ENCODE data around the gene ATP8B2.
"Not testable (repeated sequence)": the region's sequence is repeated elsewhere in the genome, so short reads cannot be mapped to it uniquely, and the experiment has no call there.

ATP8B2 gene

GRCh38 chr1:154335025-154335714 lies 9.8 kb downstream of the ATP8B2 start:
- no peaks in the 10 kb centered on the region for H3K79me2 ChIP-seq (ENCODE audit: control insufficient read depth, insufficient read depth, low read length, unreplicated experiment)
- H3K27me3 ChIP-seq (ENCODE audit: insufficient read depth, low read length): no peaks in the 10 kb centered on the region
- peak overlapping the region; percentile 68 for H3K27ac ChIP-seq (ENCODE audit: low read depth, low read length)
- H3K36me3 ChIP-seq (ENCODE audit: insufficient read depth, low read length): peaks cover 28% of the 10 kb centered on the region
- peaks cover 11% of the 10 kb centered on the region for H3K4me1 ChIP-seq (ENCODE audit: control insufficient read depth, insufficient read depth, low read length, unreplicated experiment)
- H3K4me3 ChIP-seq (ENCODE audit: low read depth, low read length): no peak overlapping the region
- H2AFZ ChIP-seq (ENCODE audit: low read length, unreplicated experiment): no peak overlapping the region

GRCh38 chr1:154337253-154337894 lies 12.0 kb downstream of the ATP8B2 start:
- Histone ChIP-seq H3K79me2 (ENCODE audit: control insufficient read depth, insufficient read depth, low read length, unreplicated experiment) (no peaks in the 10 kb centered on the region), H2AFZ (ENCODE audit: low read length, unreplicated experiment) (no peak overlapping the region), H3K27ac (ENCODE audit: low read depth, low read length) (no peak overlapping the region), H3K4me3 (ENCODE audit: low read depth, low read length) (no peak overlapping the region), H3K4me1 (ENCODE audit: control insufficient read depth, insufficient read depth, low read length, unreplicated experiment) (peaks cover 11% of the 10 kb centered on the region), H3K36me3 (ENCODE audit: insufficient read depth, low read length) (peaks cover 21% of the 10 kb centered on the region), H3K27me3 (ENCODE audit: insufficient read depth, low read length) (no peaks in the 10 kb centered on the region)

GRCh38 chr1:154338875-154339274 lies 13.6 kb downstream of the ATP8B2 start:
- peaks cover 11% of the 10 kb centered on the region for H3K4me1 ChIP-seq (ENCODE audit: control insufficient read depth, insufficient read depth, low read length, unreplicated experiment)
- no peak overlapping the region for H3K27ac ChIP-seq (ENCODE audit: low read depth, low read length)
- H3K4me3 ChIP-seq (ENCODE audit: low read depth, low read length): no peak overlapping the region
- H3K79me2 ChIP-seq (ENCODE audit: control insufficient read depth, insufficient read depth, low read length, unreplicated experiment): no peaks in the 10 kb centered on the region
- H3K36me3 ChIP-seq (ENCODE audit: insufficient read depth, low read length): peaks cover 24% of the 10 kb centered on the region
- no peak overlapping the region for H2AFZ ChIP-seq (ENCODE audit: low read length, unreplicated experiment)
- H3K27me3 ChIP-seq (ENCODE audit: insufficient read depth, low read length): no peaks in the 10 kb centered on the region

- not testable (repeated sequence) for H3K27me3 ChIP-seq (ENCODE audit: insufficient read depth, low read length); H3K4me1 ChIP-seq (ENCODE audit: control insufficient read depth, insufficient read depth, low read length, unreplicated experiment); H3K27ac ChIP-seq (ENCODE audit: low read depth, low read length); H3K79me2 ChIP-seq (ENCODE audit: control insufficient read depth, insufficient read depth, low read length, unreplicated experiment); H2AFZ ChIP-seq (ENCODE audit: low read length, unreplicated experiment); H3K4me3 ChIP-seq (ENCODE audit: low read depth, low read length)
- peaks cover 41% of the 10 kb centered on the region for H3K36me3 ChIP-seq (ENCODE audit: insufficient read depth, low read length)
Observed at GRCh38 chr1:154341366-154341765, 16.0 kb downstream of the ATP8B2 start.

- no peak overlapping the region for H3K27ac ChIP-seq (ENCODE audit: low read depth, low read length)
- no peaks in the 10 kb centered on the region for H3K27me3 ChIP-seq (ENCODE audit: insufficient read depth, low read length)
- H2AFZ ChIP-seq (ENCODE audit: low read length, unreplicated experiment): no peak overlapping the region
- no peak overlapping the region for H3K4me3 ChIP-seq (ENCODE audit: low read depth, low read length)
- H3K79me2 ChIP-seq (ENCODE audit: control insufficient read depth, insufficient read depth, low read length, unreplicated experiment): no peaks in the 10 kb centered on the region
- peaks cover 7% of the 10 kb centered on the region for H3K4me1 ChIP-seq (ENCODE audit: control insufficient read depth, insufficient read depth, low read length, unreplicated experiment)
- peaks cover 42% of the 10 kb centered on the region for H3K36me3 ChIP-seq (ENCODE audit: insufficient read depth, low read length)
Observed at GRCh38 chr1:154342132-154342531, 16.8 kb downstream of the ATP8B2 start.

- Histone ChIP-seq H3K79me2 (ENCODE audit: control insufficient read depth, insufficient read depth, low read length, unreplicated experiment) (no peaks in the 10 kb centered on the region), H2AFZ (ENCODE audit: low read length, unreplicated experiment) (no peak overlapping the region), H3K36me3 (ENCODE audit: insufficient read depth, low read length) (peaks cover 35% of the 10 kb centered on the region), H3K4me1 (ENCODE audit: control insufficient read depth, insufficient read depth, low read length, unreplicated experiment) (peaks cover 12% of the 10 kb centered on the region), H3K27me3 (ENCODE audit: insufficient read depth, low read length) (no peaks in the 10 kb centered on the region), H3K27ac (ENCODE audit: low read depth, low read length) (no peak overlapping the region), H3K4me3 (ENCODE audit: low read depth, low read length) (no peak overlapping the region)
Observed at GRCh38 chr1:154342836-154343472, 17.6 kb downstream of the ATP8B2 start.

GRCh38 chr1:154344977-154345837 lies 19.9 kb downstream of the ATP8B2 start:
- Histone ChIP-seq H3K36me3 (ENCODE audit: insufficient read depth, low read length) (peaks cover 34% of the 10 kb centered on the region; the same call in 1 of the 2 replicates), H3K4me1 (ENCODE audit: control insufficient read depth, insufficient read depth, low read length, unreplicated experiment) (peaks cover 15% of the 10 kb centered on the region), H2AFZ (ENCODE audit: low read length, unreplicated experiment) (no peak overlapping the region), H3K27ac (ENCODE audit: low read depth, low read length) (no peak overlapping the region), H3K79me2 (ENCODE audit: control insufficient read depth, insufficient read depth, low read length, unreplicated experiment) (no peaks in the 10 kb centered on the region), H3K4me3 (ENCODE audit: low read depth, low read length) (no peak overlapping the region), H3K27me3 (ENCODE audit: insufficient read depth, low read length) (no peaks in the 10 kb centered on the region)

- Histone ChIP-seq H2AFZ (ENCODE audit: low read length, unreplicated experiment) (no peak overlapping the region), H3K27me3 (ENCODE audit: insufficient read depth, low read length) (no peaks in the 10 kb centered on the region), H3K27ac (ENCODE audit: low read depth, low read length) (no peak overlapping the region)
Observed at GRCh38 chr1:154346276-154346917, 21.1 kb downstream of the ATP8B2 start.

GRCh38 chr1:154347961-154348360 lies 22.6 kb downstream of the ATP8B2 start:
- peaks cover 22% of the 10 kb centered on the region; the same call in 1 of the 2 replicates for H3K36me3 ChIP-seq (ENCODE audit: insufficient read depth, low read length)
- no peaks in the 10 kb centered on the region for H3K79me2 ChIP-seq (ENCODE audit: control insufficient read depth, insufficient read depth, low read length, unreplicated experiment)
- no peak overlapping the region for H2AFZ ChIP-seq (ENCODE audit: low read length, unreplicated experiment)
- H3K4me3 ChIP-seq (ENCODE audit: low read depth, low read length): no peak overlapping the region
- no peak overlapping the region for H3K27ac ChIP-seq (ENCODE audit: low read depth, low read length)
- no peaks in the 10 kb centered on the region for H3K27me3 ChIP-seq (ENCODE audit: insufficient read depth, low read length)
- H3K4me1 ChIP-seq (ENCODE audit: control insufficient read depth, insufficient read depth, low read length, unreplicated experiment): peaks cover 23% of the 10 kb centered on the region

More at GRCh38 chr1:154346276-154346917, 21.1 kb downstream of the ATP8B2 start:
- Histone ChIP-seq H3K4me1 (ENCODE audit: control insufficient read depth, insufficient read depth, low read length, unreplicated experiment) (peaks cover 15% of the 10 kb centered on the region), H3K36me3 (ENCODE audit: insufficient read depth, low read length) (peaks cover 31% of the 10 kb centered on the region; the same call in 1 of the 2 replicates), H3K4me3 (ENCODE audit: low read depth, low read length) (no peak overlapping the region), H3K79me2 (ENCODE audit: control insufficient read depth, insufficient read depth, low read length, unreplicated experiment) (no peaks in the 10 kb centered on the region)
